ENCODE results near the gene PIK3C2G.

PIK3C2G gene

DNA sequence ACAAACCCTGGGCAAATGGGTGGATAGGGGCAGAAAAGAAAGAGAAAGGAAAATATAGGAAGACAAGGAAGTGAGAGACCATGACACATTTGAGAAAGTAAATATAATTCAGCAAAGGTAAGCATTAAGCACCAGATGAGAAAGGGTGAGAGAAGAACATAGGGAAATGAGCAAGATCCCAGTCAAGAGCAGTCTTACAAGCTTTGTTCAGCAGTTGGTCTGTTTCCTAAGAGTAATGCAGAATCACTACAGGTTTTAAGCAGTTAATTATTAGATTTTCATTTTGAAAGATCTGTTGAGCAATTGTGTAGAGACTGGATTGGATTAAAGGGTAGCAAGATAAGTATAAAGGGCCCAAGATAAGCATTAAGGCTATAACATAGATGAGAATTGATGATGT is 330.2 kb downstream of the PIK3C2G start:
- no peak for TF ChIP-seq REST (IDR thresholded peaks at IDR 0.05; ENCODE audit: insufficient replicate concordance, low read depth)
- no peak for TF ChIP-seq SPI1 (IDR thresholded peaks at IDR 0.05; ENCODE audit: borderline replicate concordance, low read depth)
- no peak for TF ChIP-seq GABPA (IDR thresholded peaks at IDR 0.05; ENCODE audit: low read depth)
- TF ChIP-seq POLR2AphosphoS5 (IDR thresholded peaks at IDR 0.05; ENCODE audit: low read depth): no peak
- TF ChIP-seq, protein P1, sequence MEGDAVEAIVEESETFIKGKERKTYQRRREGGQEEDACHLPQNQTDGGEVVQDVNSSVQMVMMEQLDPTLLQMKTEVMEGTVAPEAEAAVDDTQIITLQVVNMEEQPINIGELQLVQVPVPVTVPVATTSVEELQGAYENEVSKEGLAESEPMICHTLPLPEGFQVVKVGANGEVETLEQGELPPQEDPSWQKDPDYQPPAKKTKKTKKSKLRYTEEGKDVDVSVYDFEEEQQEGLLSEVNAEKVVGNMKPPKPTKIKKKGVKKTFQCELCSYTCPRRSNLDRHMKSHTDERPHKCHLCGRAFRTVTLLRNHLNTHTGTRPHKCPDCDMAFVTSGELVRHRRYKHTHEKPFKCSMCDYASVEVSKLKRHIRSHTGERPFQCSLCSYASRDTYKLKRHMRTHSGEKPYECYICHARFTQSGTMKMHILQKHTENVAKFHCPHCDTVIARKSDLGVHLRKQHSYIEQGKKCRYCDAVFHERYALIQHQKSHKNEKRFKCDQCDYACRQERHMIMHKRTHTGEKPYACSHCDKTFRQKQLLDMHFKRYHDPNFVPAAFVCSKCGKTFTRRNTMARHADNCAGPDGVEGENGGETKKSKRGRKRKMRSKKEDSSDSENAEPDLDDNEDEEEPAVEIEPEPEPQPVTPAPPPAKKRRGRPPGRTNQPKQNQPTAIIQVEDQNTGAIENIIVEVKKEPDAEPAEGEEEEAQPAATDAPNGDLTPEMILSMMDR (IDR thresholded peaks at IDR 0.05; ENCODE audit: insufficient read depth, low read length): no peak
- H3K27me3 ChIP-seq (ENCODE audit: insufficient read depth, poor library complexity, severe bottlenecking): no peaks in the 10 kb centered on the region
- DNase-seq (ENCODE audit: low read depth in 1 of 2, low spot score in 1 of 2): no peak
- H3K27ac ChIP-seq (replicated peaks): no peak overlapping the region
- H3K4me3 ChIP-seq (replicated peaks; ENCODE audit: insufficient read depth, low read length): no peak overlapping the region

DNA sequence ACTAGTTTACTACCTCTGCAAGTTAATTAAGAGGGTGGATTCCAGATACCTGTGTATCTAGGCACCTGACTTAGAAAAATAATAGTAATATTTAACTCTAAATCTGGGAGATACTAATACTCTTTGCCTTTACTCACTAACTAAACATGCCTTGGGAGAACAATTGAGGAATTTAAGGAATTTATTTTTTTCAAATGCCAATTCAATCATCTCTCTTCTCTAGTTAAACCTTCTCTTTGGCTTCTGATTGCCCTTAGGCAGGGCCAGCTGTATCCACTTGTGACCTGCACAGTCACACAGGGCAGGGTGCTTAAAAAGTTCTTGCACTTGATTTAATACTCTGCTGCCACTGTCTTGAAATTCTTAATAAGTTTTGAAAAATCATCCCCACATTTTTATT is 334.1 kb downstream of the PIK3C2G start:
- TF ChIP-seq, protein P1 (IDR thresholded peaks at IDR 0.05; ENCODE audit: insufficient read depth, low read length): no peak
- TF ChIP-seq GABPA (IDR thresholded peaks at IDR 0.05; ENCODE audit: low read depth) (no peak), REST (IDR thresholded peaks at IDR 0.05; ENCODE audit: insufficient replicate concordance, low read depth) (no peak), SPI1 (IDR thresholded peaks at IDR 0.05; ENCODE audit: borderline replicate concordance, low read depth) (no peak), POLR2AphosphoS5 (IDR thresholded peaks at IDR 0.05; ENCODE audit: low read depth) (no peak)
- Histone ChIP-seq H3K27me3 (ENCODE audit: insufficient read depth, poor library complexity, severe bottlenecking) (no peaks in the 10 kb centered on the region), H3K4me3 (replicated peaks; ENCODE audit: insufficient read depth, low read length) (no peak overlapping the region), H3K27ac (replicated peaks) (no peak overlapping the region)
- DNase-seq (ENCODE audit: low read depth in 1 of 2, low spot score in 1 of 2): no peak

- Histone ChIP-seq H3K4me3 (replicated peaks; ENCODE audit: insufficient read depth, low read length) (no peak overlapping the region), H3K27ac (replicated peaks) (no peak overlapping the region), H3K27me3 (ENCODE audit: insufficient read depth, poor library complexity, severe bottlenecking) (no peaks in the 10 kb centered on the region)
- TF ChIP-seq SPI1 (IDR thresholded peaks at IDR 0.05; ENCODE audit: borderline replicate concordance, low read depth): no peak
- no peak for TF ChIP-seq GABPA (IDR thresholded peaks at IDR 0.05; ENCODE audit: low read depth)
- no peak for TF ChIP-seq POLR2AphosphoS5 (IDR thresholded peaks at IDR 0.05; ENCODE audit: low read depth)
- TF ChIP-seq REST (IDR thresholded peaks at IDR 0.05; ENCODE audit: insufficient replicate concordance, low read depth): no peak
- TF ChIP-seq, protein P1 (IDR thresholded peaks at IDR 0.05; ENCODE audit: insufficient read depth, low read length): no peak
- DNase-seq (ENCODE audit: low read depth in 1 of 2, low spot score in 1 of 2): no peak
Measured at GRCh38 chr12:18601962-18602361, 340.6 kb downstream of the PIK3C2G start.

Data from HL-60 (cell line).